ENCODE data around the gene TNFRSF11A. TPM values are rescaled to one million over a fixed set of nuclear protein-coding genes. Genes with fewer than 3 reads are reported as not detected.

TNFRSF11A gene
- total RNA-seq, 1 experiment from 2014 or later: 1.2 TPM

GRCh38 chr18:62394006-62394763 lies 69.1 kb downstream of the TNFRSF11A start:
- no peaks in the 10 kb centered on the region for H3K36me3 ChIP-seq (replicated peaks; ENCODE audit: control insufficient read depth, insufficient read depth, low read length)
- no peaks in the 10 kb centered on the region for H3K27me3 ChIP-seq (ENCODE audit: control insufficient read depth, insufficient read depth, low read length)
- no peak overlapping the region for H3K4me3 ChIP-seq (ENCODE audit: insufficient read depth, low read depth, low read length)
- no peak for DNase-seq

GRCh38 chr18:62396381-62396780 lies 71.3 kb downstream of the TNFRSF11A start:
- DNase-seq: no peak
- no peak overlapping the region for H3K4me3 ChIP-seq (ENCODE audit: insufficient read depth, low read depth, low read length)
- H3K27me3 ChIP-seq (ENCODE audit: control insufficient read depth, insufficient read depth, low read length): no peaks in the 10 kb centered on the region
- H3K36me3 ChIP-seq (replicated peaks; ENCODE audit: control insufficient read depth, insufficient read depth, low read length): no peaks in the 10 kb centered on the region

GRCh38 chr18:62396967-62397366 lies 71.9 kb downstream of the TNFRSF11A start:
- H3K36me3 ChIP-seq (replicated peaks; ENCODE audit: control insufficient read depth, insufficient read depth, low read length): no peaks in the 10 kb centered on the region
- H3K4me3 ChIP-seq (ENCODE audit: insufficient read depth, low read depth, low read length): no peak overlapping the region
- no peaks in the 10 kb centered on the region for H3K27me3 ChIP-seq (ENCODE audit: control insufficient read depth, insufficient read depth, low read length)
- DNase-seq: no peak

- H3K4me3 ChIP-seq (ENCODE audit: insufficient read depth, low read depth, low read length): no peak overlapping the region
- H3K36me3 ChIP-seq (replicated peaks; ENCODE audit: control insufficient read depth, insufficient read depth, low read length): no peaks in the 10 kb centered on the region
- DNase-seq: no peak
- H3K27me3 ChIP-seq (ENCODE audit: control insufficient read depth, insufficient read depth, low read length): no peaks in the 10 kb centered on the region
Observed at GRCh38 chr18:62398291-62398690, 73.2 kb downstream of the TNFRSF11A start.

- Histone ChIP-seq H3K36me3 (replicated peaks; ENCODE audit: control insufficient read depth, insufficient read depth, low read length) (no peaks in the 10 kb centered on the region), H3K27me3 (ENCODE audit: control insufficient read depth, insufficient read depth, low read length) (no peaks in the 10 kb centered on the region), H3K4me3 (ENCODE audit: insufficient read depth, low read depth, low read length) (no peak overlapping the region)
- no peak for DNase-seq
Observed at GRCh38 chr18:62399276-62399675, 74.2 kb downstream of the TNFRSF11A start.

GRCh38 chr18:62399781-62400308 lies 74.7 kb downstream of the TNFRSF11A start:
- DNase-seq: peak; percentile 74
- Histone ChIP-seq H3K4me3 (ENCODE audit: insufficient read depth, low read depth, low read length) (no peak overlapping the region), H3K27me3 (ENCODE audit: control insufficient read depth, insufficient read depth, low read length) (no peaks in the 10 kb centered on the region), H3K36me3 (replicated peaks; ENCODE audit: control insufficient read depth, insufficient read depth, low read length) (no peaks in the 10 kb centered on the region)

GRCh38 chr18:62400916-62401315 lies 75.8 kb downstream of the TNFRSF11A start:
- Histone ChIP-seq H3K36me3 (replicated peaks; ENCODE audit: control insufficient read depth, insufficient read depth, low read length) (no peaks in the 10 kb centered on the region), H3K4me3 (ENCODE audit: insufficient read depth, low read depth, low read length) (no peak overlapping the region), H3K27me3 (ENCODE audit: control insufficient read depth, insufficient read depth, low read length) (no peaks in the 10 kb centered on the region)
- DNase-seq: no peak

- Histone ChIP-seq H3K27me3 (ENCODE audit: control insufficient read depth, insufficient read depth, low read length) (no peaks in the 10 kb centered on the region), H3K36me3 (replicated peaks; ENCODE audit: control insufficient read depth, insufficient read depth, low read length) (no peaks in the 10 kb centered on the region), H3K4me3 (ENCODE audit: insufficient read depth, low read depth, low read length) (no peak overlapping the region)
- no peak for DNase-seq
Observed at GRCh38 chr18:62402342-62402948, 77.3 kb downstream of the TNFRSF11A start.

GRCh38 chr18:62403120-62403519 lies 78.0 kb downstream of the TNFRSF11A start:
- Histone ChIP-seq H3K27me3 (ENCODE audit: control insufficient read depth, insufficient read depth, low read length) (no peaks in the 10 kb centered on the region), H3K4me3 (ENCODE audit: insufficient read depth, low read depth, low read length) (no peak overlapping the region), H3K36me3 (replicated peaks; ENCODE audit: control insufficient read depth, insufficient read depth, low read length) (no peaks in the 10 kb centered on the region)
- DNase-seq: no peak

GRCh38 chr18:62404881-62405280 lies 79.8 kb downstream of the TNFRSF11A start:
- H3K36me3 ChIP-seq (replicated peaks; ENCODE audit: control insufficient read depth, insufficient read depth, low read length): no peaks in the 10 kb centered on the region
- no peak for DNase-seq
- no peaks in the 10 kb centered on the region for H3K27me3 ChIP-seq (ENCODE audit: control insufficient read depth, insufficient read depth, low read length)
- no peak overlapping the region for H3K4me3 ChIP-seq (ENCODE audit: insufficient read depth, low read depth, low read length)

GRCh38 chr18:62407660-62408059 lies 82.5 kb downstream of the TNFRSF11A start:
- Histone ChIP-seq H3K4me3 (ENCODE audit: insufficient read depth, low read depth, low read length) (no peak overlapping the region), H3K36me3 (replicated peaks; ENCODE audit: control insufficient read depth, insufficient read depth, low read length) (no peaks in the 10 kb centered on the region), H3K27me3 (ENCODE audit: control insufficient read depth, insufficient read depth, low read length) (no peaks in the 10 kb centered on the region)
- no peak for DNase-seq

- no peak for DNase-seq
- H3K4me3 ChIP-seq (ENCODE audit: insufficient read depth, low read depth, low read length): no peak overlapping the region
- no peaks in the 10 kb centered on the region for H3K36me3 ChIP-seq (replicated peaks; ENCODE audit: control insufficient read depth, insufficient read depth, low read length)
- no peaks in the 10 kb centered on the region for H3K27me3 ChIP-seq (ENCODE audit: control insufficient read depth, insufficient read depth, low read length)
Observed at GRCh38 chr18:62409821-62410220, 84.7 kb downstream of the TNFRSF11A start.

- Histone ChIP-seq H3K4me3 (ENCODE audit: insufficient read depth, low read depth, low read length) (no peak overlapping the region), H3K27me3 (ENCODE audit: control insufficient read depth, insufficient read depth, low read length) (no peaks in the 10 kb centered on the region), H3K36me3 (replicated peaks; ENCODE audit: control insufficient read depth, insufficient read depth, low read length) (no peaks in the 10 kb centered on the region)
- DNase-seq: no peak
Observed at GRCh38 chr18:62412231-62412979, 87.3 kb downstream of the TNFRSF11A start.

GRCh38 chr18:62413206-62413605 lies 88.1 kb downstream of the TNFRSF11A start:
- Histone ChIP-seq H3K4me3 (ENCODE audit: insufficient read depth, low read depth, low read length) (no peak overlapping the region), H3K36me3 (replicated peaks; ENCODE audit: control insufficient read depth, insufficient read depth, low read length) (no peaks in the 10 kb centered on the region), H3K27me3 (ENCODE audit: control insufficient read depth, insufficient read depth, low read length) (no peaks in the 10 kb centered on the region)
- no peak for DNase-seq

- no peak overlapping the region for H3K4me3 ChIP-seq (ENCODE audit: insufficient read depth, low read depth, low read length)
- H3K36me3 ChIP-seq (replicated peaks; ENCODE audit: control insufficient read depth, insufficient read depth, low read length): no peaks in the 10 kb centered on the region
- DNase-seq: no peak
- H3K27me3 ChIP-seq (ENCODE audit: control insufficient read depth, insufficient read depth, low read length): no peaks in the 10 kb centered on the region
Observed at GRCh38 chr18:62418258-62418657, 93.1 kb downstream of the TNFRSF11A start.
